DOHH2 (cell line): Measurements from ENCODE around the gene TRAP1.

Experiments
- H3F3A ChIP-seq: fragments of 200-600 bp; sonication (generic), shearing (Covaris generic); 2 replicates; pipeline ENCODE4 v1.6.0; 2016; ENCODE audit warnings: antibody characterized with exemption, mild to moderate bottlenecking; ENCODE audit not compliant: control insufficient read depth, insufficient read depth
- H3K27ac ChIP-seq: fragments of 200-600 bp; sonication (generic); 2 replicates; pipeline ENCODE4 v1.5.1; 2014; ENCODE audit warnings: low read depth, mild to moderate bottlenecking, low read length, moderate library complexity
- H3K27me3 ChIP-seq: fragments of 200-600 bp; sonication (generic); 2 replicates; pipeline ENCODE4 v1.6.1; 2014; ENCODE audit warnings: mild to moderate bottlenecking, low read length, mixed read lengths; ENCODE audit not compliant: control insufficient read depth
- H3K36me3 ChIP-seq: fragments of 200-600 bp; sonication (generic); 2 replicates; pipeline ENCODE4 v1.6.1; 2014; ENCODE audit warnings: mild to moderate bottlenecking, low read length, moderate library complexity, mixed read lengths; ENCODE audit not compliant: control insufficient read depth
- H3K4me1 ChIP-seq: fragments of 200-600 bp; sonication (generic); 2 replicates; pipeline ENCODE4 v1.6.1; 2014; ENCODE audit warnings: mild to moderate bottlenecking, low read length, mixed read lengths; ENCODE audit not compliant: control insufficient read depth
- H3K4me2 ChIP-seq: fragments of 200-600 bp; sonication (generic); 2 replicates; pipeline ENCODE4 v1.6.0; 2014; ENCODE audit warnings: mild to moderate bottlenecking, low read length, moderate library complexity
- H3K4me3 ChIP-seq: fragments of 200-600 bp; sonication (generic); 2 replicates; pipeline ENCODE4 v1.5.1; 2014; ENCODE audit warnings: mild to moderate bottlenecking, low read length, mixed read lengths
- H3K79me2 ChIP-seq: fragments of 200-600 bp; sonication (generic); 2 replicates; pipeline ENCODE4 v1.6.1; 2014; ENCODE audit warnings: mild to moderate bottlenecking, low read length, mixed read lengths; ENCODE audit not compliant: control insufficient read depth
- H3K9me2 ChIP-seq: fragments of 200-600 bp; sonication (generic); replicated peaks from 2 replicates; pipeline ENCODE4 v1.6.1; 2014; ENCODE audit warnings: mild to moderate bottlenecking, low read length, mixed read lengths; ENCODE audit not compliant: control insufficient read depth
- H3K9me3 ChIP-seq: fragments of 200-600 bp; sonication (generic); 2 replicates; pipeline ENCODE4 v1.6.1; 2014; ENCODE audit warnings: antibody characterized with exemption, low read length, mixed read lengths; ENCODE audit not compliant: control insufficient read depth, insufficient read depth
- H4K20me1 ChIP-seq: fragments of 200-600 bp; sonication (generic); 2 replicates; pipeline ENCODE4 v1.6.0; 2014; ENCODE audit warnings: low read depth, mild to moderate bottlenecking, antibody characterized with exemption, low read length, moderate library complexity; ENCODE audit not compliant: control insufficient read depth, insufficient read depth
- EZH2phosphoT487 ChIP-seq: fragments of 200-600 bp; sonication (generic); IDR thresholded peaks from 2 replicates; pipeline ENCODE4 v1.6.1; 2017; ENCODE audit warnings: borderline replicate concordance, mild to moderate bottlenecking, antibody characterized with exemption, low read length, moderate library complexity, mixed read lengths
- TF ChIP-seq, protein P1 (sequence below): fragments of 200-600 bp; sonication (generic); IDR thresholded peaks from one replicate; pipeline ENCODE4 v1.5.1; 2014; ENCODE audit warnings: antibody characterized with exemption, mild to moderate bottlenecking, low read depth, low read length; ENCODE audit not compliant: poor library complexity, severe bottlenecking

Gene TRAP1

GRCh38 chr16:3643095-3643730, 74.1 kb downstream of the TRAP1 start:
- H3F3A ChIP-seq: no peaks in the 10 kb centered on the region
- no peak overlapping the region for H3K4me3 ChIP-seq
- no peak overlapping the region for H3K4me2 ChIP-seq
- peaks cover 66% of the 10 kb centered on the region for H3K36me3 ChIP-seq
- TF ChIP-seq, protein P1, sequence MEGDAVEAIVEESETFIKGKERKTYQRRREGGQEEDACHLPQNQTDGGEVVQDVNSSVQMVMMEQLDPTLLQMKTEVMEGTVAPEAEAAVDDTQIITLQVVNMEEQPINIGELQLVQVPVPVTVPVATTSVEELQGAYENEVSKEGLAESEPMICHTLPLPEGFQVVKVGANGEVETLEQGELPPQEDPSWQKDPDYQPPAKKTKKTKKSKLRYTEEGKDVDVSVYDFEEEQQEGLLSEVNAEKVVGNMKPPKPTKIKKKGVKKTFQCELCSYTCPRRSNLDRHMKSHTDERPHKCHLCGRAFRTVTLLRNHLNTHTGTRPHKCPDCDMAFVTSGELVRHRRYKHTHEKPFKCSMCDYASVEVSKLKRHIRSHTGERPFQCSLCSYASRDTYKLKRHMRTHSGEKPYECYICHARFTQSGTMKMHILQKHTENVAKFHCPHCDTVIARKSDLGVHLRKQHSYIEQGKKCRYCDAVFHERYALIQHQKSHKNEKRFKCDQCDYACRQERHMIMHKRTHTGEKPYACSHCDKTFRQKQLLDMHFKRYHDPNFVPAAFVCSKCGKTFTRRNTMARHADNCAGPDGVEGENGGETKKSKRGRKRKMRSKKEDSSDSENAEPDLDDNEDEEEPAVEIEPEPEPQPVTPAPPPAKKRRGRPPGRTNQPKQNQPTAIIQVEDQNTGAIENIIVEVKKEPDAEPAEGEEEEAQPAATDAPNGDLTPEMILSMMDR: no peak
- H4K20me1 ChIP-seq: no peaks in the 10 kb centered on the region
- no peak overlapping the region for H3K27ac ChIP-seq
- no peaks in the 10 kb centered on the region for H3K9me3 ChIP-seq
- peaks cover 29% of the 10 kb centered on the region for H3K79me2 ChIP-seq
- H3K27me3 ChIP-seq: no peaks in the 10 kb centered on the region
- H3K4me1 ChIP-seq: peaks cover 11% of the 10 kb centered on the region
- no peaks in the 10 kb centered on the region for H3K9me2 ChIP-seq

- H3K4me1 ChIP-seq: peaks cover 18% of the 10 kb centered on the region
Observed at GRCh38 chr16:3642397-3643094, 74.8 kb downstream of the TRAP1 start.

DNA sequence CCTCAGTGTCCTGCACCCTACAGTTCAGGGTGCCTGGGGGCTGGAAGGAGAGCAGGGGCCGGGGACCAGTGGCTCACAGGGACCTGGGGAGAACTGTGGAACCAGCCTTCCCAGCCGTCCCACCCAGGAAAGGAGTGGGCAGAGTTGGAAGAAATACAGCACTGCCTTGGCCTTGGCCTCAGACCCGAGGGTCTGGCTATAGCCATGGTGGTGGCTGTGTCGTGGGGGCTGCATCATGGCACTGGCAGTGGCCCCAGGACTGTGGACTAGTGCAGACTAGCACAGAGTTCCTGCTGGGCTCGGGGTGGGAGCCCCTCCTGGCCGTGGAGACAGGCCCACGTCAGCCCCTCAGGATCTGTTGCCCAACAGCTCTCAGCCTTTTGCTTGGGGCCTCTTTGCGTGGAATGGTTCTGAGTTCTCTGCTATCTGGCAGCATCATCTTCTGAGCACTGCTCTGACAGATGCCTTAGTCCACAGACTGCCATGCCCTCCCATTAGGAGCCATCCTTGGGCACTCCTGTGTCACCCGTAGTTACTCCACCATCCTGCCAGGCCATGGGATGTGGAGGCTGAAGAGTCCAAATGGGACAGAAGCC, 75.4 kb downstream of the TRAP1 start:
- no peaks in the 10 kb centered on the region for H3K9me3 ChIP-seq
- H3K79me2 ChIP-seq: peaks cover 42% of the 10 kb centered on the region
- peaks cover 24% of the 10 kb centered on the region for H3K4me1 ChIP-seq
- H3F3A ChIP-seq: no peaks in the 10 kb centered on the region
- no peak overlapping the region for H3K4me3 ChIP-seq
- H4K20me1 ChIP-seq: no peaks in the 10 kb centered on the region
- H3K27me3 ChIP-seq: no peaks in the 10 kb centered on the region
- peaks cover 65% of the 10 kb centered on the region for H3K36me3 ChIP-seq
- TF ChIP-seq, protein P1: no peak
- no peak for TF ChIP-seq EZH2phosphoT487
- no peaks in the 10 kb centered on the region for H3K9me2 ChIP-seq
- H3K27ac ChIP-seq: no peak overlapping the region
- no peak overlapping the region for H3K4me2 ChIP-seq

More at GRCh38 chr16:3642397-3643094, 74.8 kb downstream of the TRAP1 start:
- Histone ChIP-seq H3K27me3 (no peaks in the 10 kb centered on the region), H3K36me3 (peaks cover 70% of the 10 kb centered on the region), H4K20me1 (no peaks in the 10 kb centered on the region), H3K79me2 (peaks cover 36% of the 10 kb centered on the region), H3K4me3 (no peak overlapping the region), H3K27ac (no peak overlapping the region), H3K9me2 (no peaks in the 10 kb centered on the region), H3K9me3 (no peaks in the 10 kb centered on the region), H3F3A (no peaks in the 10 kb centered on the region), H3K4me2 (no peak overlapping the region)
- no peak for TF ChIP-seq EZH2phosphoT487
- TF ChIP-seq, protein P1: no peak
